ENCODE data around the gene TNFAIP8L3. TPM values are rescaled to one million over a fixed set of nuclear protein-coding genes. Genes with fewer than 3 reads are reported as not detected.

Gene TNFAIP8L3
- total RNA-seq, 4 donors from 2014 or later: 3.7 to 12.5 (median 10.0) TPM

- Histone ChIP-seq H3K4me3 (peak overlapping the region in 3 of 4 donors; percentile 4 to 44 (median 33)), H3K9me3 (no peaks in the 10 kb centered on the region), H3K4me1 (peaks cover 0 to 7% (median 0%) of the 10 kb centered on the region in 4 donors), H3K36me3 (no peaks in the 10 kb centered on the region), H3K27ac (peak overlapping the region in 3 of 4 donors; percentile 59 to 82 (median 78)), H3K27me3 (no peaks in the 10 kb centered on the region)
- WGBS, 2 donors: 87 to 89% methylated on average over 16 of the region's 16 CpGs
- TF ChIP-seq EP300 (IDR thresholded peaks at IDR 0.05): no peak
- no peak for DNase-seq (ENCODE audit: low spot score in 2 of 2)
Observed at GRCh38 chr15:51076524-51077220, 18.0 kb downstream of the TNFAIP8L3 start.

DNA sequence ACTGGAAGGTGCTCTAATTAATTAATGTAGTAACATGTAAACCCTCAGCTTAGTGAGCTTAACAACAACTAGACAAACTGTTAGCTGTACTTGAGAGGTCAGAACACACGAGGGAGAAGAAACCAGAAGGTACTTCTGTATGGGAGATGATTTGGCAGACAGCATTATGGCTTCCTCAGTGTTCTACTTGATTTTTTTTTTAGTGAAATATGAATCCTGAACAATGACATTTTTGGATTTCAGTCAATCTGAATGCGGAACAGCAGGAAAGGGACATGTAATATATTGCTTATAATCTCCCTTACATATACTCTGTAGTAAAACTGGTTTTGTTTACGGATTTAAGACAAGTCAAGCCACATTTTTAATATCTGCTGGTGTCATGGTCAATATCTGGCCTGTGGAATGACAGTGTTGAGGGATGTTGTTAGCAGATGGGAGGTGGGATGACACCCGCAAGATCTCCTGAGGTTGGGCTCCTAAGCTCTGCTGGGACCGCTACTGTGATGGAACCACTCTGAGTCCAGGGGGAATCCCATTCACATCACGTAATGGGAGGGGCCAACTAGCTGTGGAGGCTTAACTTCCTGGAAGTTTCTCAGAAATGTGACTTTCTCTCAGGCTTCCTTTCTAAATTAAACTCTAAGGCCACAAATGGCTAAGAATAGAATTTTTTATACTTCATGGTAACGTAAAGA is 18.7 kb downstream of the TNFAIP8L3 start:
- no peaks in the 10 kb centered on the region for H3K36me3 ChIP-seq
- TF ChIP-seq POLR2A (IDR thresholded peaks at IDR 0.05) (no peak), EP300 (IDR thresholded peaks at IDR 0.05) (no peak), CTCF (IDR thresholded peaks at IDR 0.05) (no peak)
- H3K9me3 ChIP-seq: no peaks in the 10 kb centered on the region
- H3K4me1 ChIP-seq: peaks cover 0 to 7% (median 0%) of the 10 kb centered on the region in 4 donors
- DNase-seq (ENCODE audit: low spot score in 2 of 2): no peak
- H3K27me3 ChIP-seq: no peaks in the 10 kb centered on the region
- WGBS, 2 donors: 75 to 83% methylated on average over 7 of the region's 7 CpGs
- no peak overlapping the region for H3K4me3 ChIP-seq
- H3K27ac ChIP-seq: peak overlapping the region in 2 of 4 donors; percentile 59 to 78

DNA sequence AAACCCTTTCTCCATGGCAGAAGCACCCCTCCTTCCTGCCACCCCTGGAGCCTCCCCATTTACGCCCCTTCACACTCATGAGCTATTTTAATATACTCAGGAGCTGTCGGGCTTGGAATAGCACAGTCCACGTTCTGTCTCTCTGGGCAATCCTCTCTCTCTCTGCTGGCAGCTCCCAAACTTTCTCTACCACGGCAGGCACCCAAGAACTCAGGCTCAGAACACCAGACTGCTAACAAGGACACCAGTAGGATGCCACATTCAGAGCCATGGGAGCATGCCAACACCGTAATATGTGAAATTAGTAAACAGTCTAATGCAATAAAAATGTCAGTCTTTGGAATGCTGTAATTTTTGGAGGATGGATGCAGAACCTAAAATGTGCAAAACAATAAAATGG is 19.3 kb downstream of the TNFAIP8L3 start:
- Histone ChIP-seq H3K4me3 (no peak overlapping the region), H3K4me1 (peaks cover 0 to 7% (median 0%) of the 10 kb centered on the region in 4 donors), H3K9me3 (no peaks in the 10 kb centered on the region), H3K27ac (no peak overlapping the region), H3K27me3 (no peaks in the 10 kb centered on the region), H3K36me3 (no peaks in the 10 kb centered on the region)
- no peak for DNase-seq (ENCODE audit: low spot score in 2 of 2)
- WGBS, 2 donors: 62 to 68% methylated on average over 5 of the region's 5 CpGs
- TF ChIP-seq CTCF (IDR thresholded peaks at IDR 0.05) (no peak), EP300 (IDR thresholded peaks at IDR 0.05) (no peak), POLR2A (IDR thresholded peaks at IDR 0.05) (no peak)

DNA sequence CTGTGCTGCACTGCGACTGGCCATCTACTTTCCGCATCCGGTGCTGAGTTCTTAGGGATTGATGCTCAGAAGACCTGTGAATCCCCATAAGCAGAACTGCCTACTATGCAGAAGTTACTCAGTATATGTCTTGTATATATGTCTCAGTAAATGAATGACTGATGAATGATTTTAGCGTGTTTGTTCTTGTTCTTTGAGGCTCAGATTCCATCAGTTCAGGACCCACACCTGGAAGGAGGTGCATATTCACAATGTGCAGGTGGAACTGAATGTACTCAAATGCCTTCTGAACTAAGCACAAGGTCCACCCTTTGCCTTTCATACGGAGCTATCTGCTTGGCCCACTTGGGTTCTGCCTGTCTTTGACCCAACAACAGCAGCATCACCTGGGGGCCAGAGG is 19.8 kb downstream of the TNFAIP8L3 start:
- no peaks in the 10 kb centered on the region for H3K27me3 ChIP-seq
- 88 to 98% methylated on average over 5 of the region's 5 CpGs for WGBS, 2 donors
- DNase-seq (ENCODE audit: low spot score in 2 of 2): no peak
- TF ChIP-seq EP300 (IDR thresholded peaks at IDR 0.05) (no peak), POLR2A (IDR thresholded peaks at IDR 0.05) (no peak)
- H3K4me3 ChIP-seq: no peak overlapping the region
- peaks cover 0 to 7% (median 0%) of the 10 kb centered on the region in 4 donors for H3K4me1 ChIP-seq
- no peaks in the 10 kb centered on the region for H3K9me3 ChIP-seq
- no peak overlapping the region for H3K27ac ChIP-seq
- H3K36me3 ChIP-seq: no peaks in the 10 kb centered on the region

DNA sequence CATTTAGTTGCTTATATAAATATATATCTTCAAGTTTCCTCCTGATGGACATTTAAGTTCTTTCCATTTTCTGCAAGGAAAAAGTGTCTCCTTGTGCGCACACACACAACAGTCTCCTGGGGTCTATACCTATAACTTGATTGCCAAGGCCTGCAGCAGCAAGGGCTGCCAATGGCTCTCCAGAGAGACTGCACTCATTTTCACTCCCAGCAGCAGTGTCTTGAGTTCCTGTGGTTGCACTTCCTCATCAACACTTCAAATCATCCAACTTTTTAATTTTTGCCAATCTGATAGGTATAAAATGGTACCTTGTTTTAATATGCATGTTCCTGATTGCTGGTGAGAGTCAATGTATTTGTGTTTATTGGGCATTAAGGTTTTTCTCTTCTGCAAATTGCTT is 23.1 kb downstream of the TNFAIP8L3 start:
- no peaks in the 10 kb centered on the region for H3K36me3 ChIP-seq
- H3K9me3 ChIP-seq: no peaks in the 10 kb centered on the region
- no peak overlapping the region for H3K27ac ChIP-seq
- no peak overlapping the region for H3K4me3 ChIP-seq
- TF ChIP-seq POLR2A (IDR thresholded peaks at IDR 0.05) (no peak), EP300 (IDR thresholded peaks at IDR 0.05) (no peak), CTCF (IDR thresholded peaks at IDR 0.05) (no peak)
- WGBS, 2 donors: 45 to 97% methylated on average over 1 of the region's 1 CpG
- H3K4me1 ChIP-seq: peaks cover 0 to 5% (median 0%) of the 10 kb centered on the region in 4 donors
- H3K27me3 ChIP-seq: no peaks in the 10 kb centered on the region
- no peak for DNase-seq (ENCODE audit: low spot score in 2 of 2)

DNA sequence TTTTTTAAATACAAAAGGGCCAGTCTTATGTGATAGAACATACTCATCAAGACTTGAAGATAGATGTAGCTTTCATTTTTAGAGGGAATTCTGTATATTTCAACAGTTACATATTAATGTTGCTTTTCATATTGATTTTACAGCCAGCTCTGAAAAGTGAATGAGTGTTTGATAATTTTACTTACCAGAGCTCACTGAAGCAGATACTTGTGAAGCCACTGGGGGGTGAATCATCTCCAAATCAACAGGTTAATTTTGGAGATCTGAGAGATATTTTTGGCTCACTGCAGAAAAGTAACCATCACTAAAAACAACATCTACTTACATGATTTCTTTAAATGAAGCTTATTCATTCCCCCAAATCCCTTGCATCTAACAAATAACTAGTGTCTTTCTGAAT is 24.7 kb downstream of the TNFAIP8L3 start:
- Histone ChIP-seq H3K9me3 (no peaks in the 10 kb centered on the region), H3K36me3 (no peaks in the 10 kb centered on the region), H3K27me3 (no peaks in the 10 kb centered on the region), H3K27ac (no peak overlapping the region), H3K4me1 (no peaks in the 10 kb centered on the region), H3K4me3 (no peak overlapping the region)
- no peak for DNase-seq (ENCODE audit: low spot score in 2 of 2)
- TF ChIP-seq CTCF (IDR thresholded peaks at IDR 0.05): no peak
- TF ChIP-seq POLR2A (IDR thresholded peaks at IDR 0.05): no peak
- no peak for TF ChIP-seq EP300 (IDR thresholded peaks at IDR 0.05)

All from tibial nerve (tissue), 4 donors.